ENCODE measurements around the gene GHRH. TPM values are rescaled to one million over a fixed set of nuclear protein-coding genes. Genes with fewer than 3 reads are reported as not detected.

GHRH gene
- total RNA-seq, 1 experiment from 2014 or later: 0.74 TPM

DNA sequence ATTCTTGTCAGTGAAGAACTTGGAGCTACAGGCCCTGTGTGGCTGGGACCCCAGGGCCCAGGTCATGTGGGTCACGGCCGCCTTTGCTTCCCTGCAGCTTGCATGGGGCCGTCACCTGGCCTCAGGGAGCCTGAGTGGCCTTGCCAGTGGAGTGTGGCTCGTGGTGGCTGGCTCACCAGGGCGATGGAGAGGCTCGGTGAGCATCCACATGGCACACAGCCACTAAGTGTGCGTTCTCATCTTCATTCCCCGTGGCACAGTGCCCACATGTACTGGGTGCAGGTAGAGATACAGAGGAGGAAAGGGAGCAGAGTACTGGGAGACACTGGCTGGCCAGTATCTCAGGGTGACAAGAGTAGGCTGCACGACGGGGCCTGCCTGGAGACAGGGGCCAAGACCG, 49.3 kb upstream of the GHRH start (continued):
- TF ChIP-seq, protein P1, sequence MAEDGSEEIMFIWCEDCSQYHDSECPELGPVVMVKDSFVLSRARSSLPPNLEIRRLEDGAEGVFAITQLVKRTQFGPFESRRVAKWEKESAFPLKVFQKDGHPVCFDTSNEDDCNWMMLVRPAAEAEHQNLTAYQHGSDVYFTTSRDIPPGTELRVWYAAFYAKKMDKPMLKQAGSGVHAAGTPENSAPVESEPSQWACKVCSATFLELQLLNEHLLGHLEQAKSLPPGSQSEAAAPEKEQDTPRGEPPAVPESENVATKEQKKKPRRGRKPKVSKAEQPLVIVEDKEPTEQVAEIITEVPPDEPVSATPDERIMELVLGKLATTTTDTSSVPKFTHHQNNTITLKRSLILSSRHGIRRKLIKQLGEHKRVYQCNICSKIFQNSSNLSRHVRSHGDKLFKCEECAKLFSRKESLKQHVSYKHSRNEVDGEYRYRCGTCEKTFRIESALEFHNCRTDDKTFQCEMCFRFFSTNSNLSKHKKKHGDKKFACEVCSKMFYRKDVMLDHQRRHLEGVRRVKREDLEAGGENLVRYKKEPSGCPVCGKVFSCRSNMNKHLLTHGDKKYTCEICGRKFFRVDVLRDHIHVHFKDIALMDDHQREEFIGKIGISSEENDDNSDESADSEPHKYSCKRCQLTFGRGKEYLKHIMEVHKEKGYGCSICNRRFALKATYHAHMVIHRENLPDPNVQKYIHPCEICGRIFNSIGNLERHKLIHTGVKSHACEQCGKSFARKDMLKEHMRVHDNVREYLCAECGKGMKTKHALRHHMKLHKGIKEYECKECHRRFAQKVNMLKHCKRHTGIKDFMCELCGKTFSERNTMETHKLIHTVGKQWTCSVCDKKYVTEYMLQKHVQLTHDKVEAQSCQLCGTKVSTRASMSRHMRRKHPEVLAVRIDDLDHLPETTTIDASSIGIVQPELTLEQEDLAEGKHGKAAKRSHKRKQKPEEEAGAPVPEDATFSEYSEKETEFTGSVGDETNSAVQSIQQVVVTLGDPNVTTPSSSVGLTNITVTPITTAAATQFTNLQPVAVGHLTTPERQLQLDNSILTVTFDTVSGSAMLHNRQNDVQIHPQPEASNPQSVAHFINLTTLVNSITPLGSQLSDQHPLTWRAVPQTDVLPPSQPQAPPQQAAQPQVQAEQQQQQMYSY (CRISPR knock-in tag; IDR thresholded peaks at IDR 0.05): no peak

DNA sequence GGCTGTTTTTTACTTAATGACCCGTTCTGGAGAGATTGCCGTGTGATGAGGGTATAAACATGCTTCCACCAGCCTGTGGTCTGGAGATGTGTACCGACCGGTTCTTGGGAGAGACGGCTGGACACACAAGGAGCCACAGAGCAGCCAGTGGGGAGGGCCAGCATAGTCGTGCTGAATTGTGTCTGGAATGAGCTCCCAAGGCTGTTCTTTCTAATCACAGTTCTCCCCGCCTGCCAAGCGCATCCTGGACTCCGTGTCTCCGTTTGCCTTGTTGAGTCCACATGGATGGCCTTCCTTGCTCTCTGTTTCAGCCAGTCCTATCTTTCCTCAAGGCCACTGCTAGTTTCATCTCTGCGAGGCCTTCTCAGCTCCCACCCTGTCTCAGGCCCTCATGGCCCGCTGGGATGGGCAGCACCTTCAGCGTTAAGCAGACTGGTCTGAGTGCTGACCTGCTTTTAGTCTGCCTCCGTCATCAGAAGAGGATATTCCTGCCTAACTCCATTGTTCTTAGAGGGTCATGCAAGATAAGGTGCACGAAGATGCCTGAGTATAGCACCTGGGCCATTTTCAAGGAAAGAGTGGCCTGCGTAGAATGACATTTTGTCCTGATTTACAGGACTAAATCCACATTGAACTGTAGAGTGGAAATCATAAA, 48.4 kb upstream of the GHRH start:
- DNase-seq (ENCODE audit: low spot score) (no peak), ATAC-seq (no peak)
- TF ChIP-seq CREM (CRISPR knock-in tag; IDR thresholded peaks at IDR 0.05): no peak
- TF ChIP-seq NFYB (CRISPR knock-in tag; conservative IDR thresholded peaks at IDR 0.05; ENCODE audit: low read depth): no peak
- no peak for TF ChIP-seq ELF4 (CRISPR knock-in tag; IDR thresholded peaks at IDR 0.05; ENCODE audit: low read depth)
- TF ChIP-seq ETV6 (CRISPR knock-in tag; IDR thresholded peaks at IDR 0.05): no peak
- no peak for TF ChIP-seq JUN (CRISPR knock-in tag; IDR thresholded peaks at IDR 0.05)
- no peaks in the 10 kb centered on the region for H3K9me3 Mint-ChIP-seq
- H3K27me3 Mint-ChIP-seq (ENCODE audit: low read depth): no peaks in the 10 kb centered on the region
- peaks cover 22% of the 10 kb centered on the region for H3K4me1 Mint-ChIP-seq
- H3K4me3 Mint-ChIP-seq: no peak overlapping the region
- H3K27ac Mint-ChIP-seq: peak overlapping the region; percentile 28
- ChIA-PET POLR2A (interaction anchor here (0.5 kb wide), 1 partner anchor 14 kb away, joined by 6 read pairs; no protein-coding TSS in a partner anchor), CTCF (interaction anchor here (0.7 kb wide), 1 partner anchor 254 kb away, joined by 3 read pairs; no protein-coding TSS in a partner anchor)
- H3K36me3 Mint-ChIP-seq: peaks cover 5% of the 10 kb centered on the region

- POLR2A ChIA-PET: no interaction called here
- no peak for ATAC-seq
These were observed 47.7 kb upstream of the GHRH start for GRCh38 chr20:37309290-37309689.

DNA sequence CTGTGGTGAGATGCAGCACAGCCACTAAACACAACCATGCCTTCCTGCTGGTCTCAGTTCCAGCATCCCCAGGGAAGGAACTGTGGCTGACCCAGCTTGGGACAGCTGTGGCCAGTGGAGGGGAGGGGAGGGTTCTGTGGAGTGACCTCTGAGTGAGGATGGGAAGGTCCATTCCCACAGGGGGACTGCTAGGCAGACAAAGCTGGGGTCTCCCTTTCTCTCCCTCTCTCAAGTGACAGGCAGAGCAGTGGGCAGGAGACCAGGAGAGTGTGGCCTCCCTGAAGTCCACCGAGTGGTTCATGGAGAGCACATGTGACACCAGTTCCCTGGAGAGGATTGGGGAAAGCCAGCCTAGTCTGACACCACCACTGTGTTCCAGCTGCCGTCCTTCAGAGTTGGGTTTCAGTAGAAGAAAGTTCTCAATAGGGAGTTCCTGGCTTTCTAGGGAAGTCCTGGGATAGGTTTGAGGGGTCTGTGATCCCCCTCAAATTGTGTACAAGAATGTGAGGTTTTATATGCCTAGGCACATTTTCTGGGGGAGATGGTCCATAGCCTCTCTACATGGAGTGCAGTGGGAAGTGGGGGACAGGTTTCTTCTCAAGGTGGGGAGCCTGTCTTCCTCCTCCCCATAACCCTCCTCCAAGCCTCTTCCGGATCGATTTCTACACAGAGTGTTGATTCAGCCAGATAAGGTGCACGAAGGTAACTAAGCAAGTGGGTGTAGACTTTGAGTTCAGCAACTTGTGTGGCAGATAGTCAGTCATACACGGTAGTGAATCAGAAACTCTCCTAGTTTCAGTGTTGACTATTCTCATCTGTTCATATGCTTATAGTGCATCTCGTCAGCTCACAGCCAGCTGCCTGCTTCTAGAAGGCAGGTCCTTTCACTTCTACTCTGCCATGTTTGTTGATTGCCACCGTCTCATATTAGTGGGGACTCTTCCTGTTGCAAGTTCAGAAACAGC, 46.8 kb upstream of the GHRH start:
- no peak for DNase-seq (ENCODE audit: low spot score)
- H3K27ac Mint-ChIP-seq: peak overlapping the region; percentile 48; the same call in 1 of the 2 replicates
- no peak for ATAC-seq
- ChIA-PET CTCF (no interaction called here), POLR2A (interaction anchor here (0.6 kb wide), 1 partner anchor 266 kb away, joined by 3 read pairs; no protein-coding TSS in a partner anchor)
- no peaks in the 10 kb centered on the region for H3K27me3 Mint-ChIP-seq (ENCODE audit: low read depth)
- no peak overlapping the region for H3K4me3 Mint-ChIP-seq
- H3K9me3 Mint-ChIP-seq: no peaks in the 10 kb centered on the region
- H3K36me3 Mint-ChIP-seq: peaks cover 10% of the 10 kb centered on the region
- H3K4me1 Mint-ChIP-seq: peaks cover 14% of the 10 kb centered on the region
- no peak for TF ChIP-seq NFE2L1 (CRISPR knock-in tag; IDR thresholded peaks at IDR 0.05)
- no peak for TF ChIP-seq MYBL2 (CRISPR knock-in tag; IDR thresholded peaks at IDR 0.05)
- no peak for TF ChIP-seq ELF4 (CRISPR knock-in tag; IDR thresholded peaks at IDR 0.05; ENCODE audit: low read depth)
- TF ChIP-seq SP1 (CRISPR knock-in tag; conservative IDR thresholded peaks at IDR 0.05): no peak
- TF ChIP-seq RORB (CRISPR knock-in tag; IDR thresholded peaks at IDR 0.05): no peak
- TF ChIP-seq FOXP1 (CRISPR knock-in tag; IDR thresholded peaks at IDR 0.05; ENCODE audit: borderline replicate concordance): no peak
- TF ChIP-seq ZNF671 (CRISPR knock-in tag; IDR thresholded peaks at IDR 0.05): no peak
- TF ChIP-seq, protein P2, sequence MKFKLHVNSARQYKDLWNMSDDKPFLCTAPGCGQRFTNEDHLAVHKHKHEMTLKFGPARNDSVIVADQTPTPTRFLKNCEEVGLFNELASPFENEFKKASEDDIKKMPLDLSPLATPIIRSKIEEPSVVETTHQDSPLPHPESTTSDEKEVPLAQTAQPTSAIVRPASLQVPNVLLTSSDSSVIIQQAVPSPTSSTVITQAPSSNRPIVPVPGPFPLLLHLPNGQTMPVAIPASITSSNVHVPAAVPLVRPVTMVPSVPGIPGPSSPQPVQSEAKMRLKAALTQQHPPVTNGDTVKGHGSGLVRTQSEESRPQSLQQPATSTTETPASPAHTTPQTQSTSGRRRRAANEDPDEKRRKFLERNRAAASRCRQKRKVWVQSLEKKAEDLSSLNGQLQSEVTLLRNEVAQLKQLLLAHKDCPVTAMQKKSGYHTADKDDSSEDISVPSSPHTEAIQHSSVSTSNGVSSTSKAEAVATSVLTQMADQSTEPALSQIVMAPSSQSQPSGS (CRISPR knock-in tag; IDR thresholded peaks at IDR 0.05; ENCODE audit: borderline replicate concordance, low read depth): no peak
- TF ChIP-seq CREB1 (CRISPR knock-in tag; IDR thresholded peaks at IDR 0.05): no peak
- TF ChIP-seq SOX15 (CRISPR knock-in tag; IDR thresholded peaks at IDR 0.05): no peak
- TF ChIP-seq SMAD3 (CRISPR knock-in tag; IDR thresholded peaks at IDR 0.05; ENCODE audit: borderline replicate concordance): no peak
- no peak for TF ChIP-seq E2F4 (CRISPR knock-in tag; IDR thresholded peaks at IDR 0.05; ENCODE audit: borderline replicate concordance, low read depth)

More at GRCh38 chr20:37309290-37309689, 47.7 kb upstream of the GHRH start:
- no peak for TF ChIP-seq MXD4 (CRISPR knock-in tag; IDR thresholded peaks at IDR 0.05; ENCODE audit: borderline replicate concordance)
- TF ChIP-seq ZNF138 (CRISPR knock-in tag; conservative IDR thresholded peaks at IDR 0.05): no peak
- TF ChIP-seq, protein P3, sequence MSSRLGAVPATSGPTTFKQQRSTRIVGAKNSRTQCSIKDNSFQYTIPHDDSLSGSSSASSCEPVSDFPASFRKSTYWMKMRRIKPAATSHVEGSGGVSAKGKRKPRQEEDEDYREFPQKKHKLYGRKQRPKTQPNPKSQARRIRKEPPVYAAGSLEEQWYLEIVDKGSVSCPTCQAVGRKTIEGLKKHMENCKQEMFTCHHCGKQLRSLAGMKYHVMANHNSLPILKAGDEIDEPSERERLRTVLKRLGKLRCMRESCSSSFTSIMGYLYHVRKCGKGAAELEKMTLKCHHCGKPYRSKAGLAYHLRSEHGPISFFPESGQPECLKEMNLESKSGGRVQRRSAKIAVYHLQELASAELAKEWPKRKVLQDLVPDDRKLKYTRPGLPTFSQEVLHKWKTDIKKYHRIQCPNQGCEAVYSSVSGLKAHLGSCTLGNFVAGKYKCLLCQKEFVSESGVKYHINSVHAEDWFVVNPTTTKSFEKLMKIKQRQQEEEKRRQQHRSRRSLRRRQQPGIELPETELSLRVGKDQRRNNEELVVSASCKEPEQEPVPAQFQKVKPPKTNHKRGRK (CRISPR knock-in tag; IDR thresholded peaks at IDR 0.05; ENCODE audit: borderline replicate concordance): no peak
- Mint-ChIP-seq H3K4me3 (no peak overlapping the region), H3K4me1 (peaks cover 19% of the 10 kb centered on the region), H3K27me3 (ENCODE audit: low read depth) (no peaks in the 10 kb centered on the region), H3K27ac (no peak overlapping the region), H3K9me3 (no peaks in the 10 kb centered on the region), H3K36me3 (peaks cover 5% of the 10 kb centered on the region)
- DNase-seq (ENCODE audit: low spot score): no peak
- CTCF ChIA-PET: no interaction called here
